Measurements from ENCODE around the gene EPHA1.

Gene EPHA1

GRCh38 chr7:143384148-143384547 is 24.5 kb downstream of the EPHA1 start:
- TF ChIP-seq RAD21 (IDR thresholded peaks at IDR 0.05; ENCODE audit: low read depth), result no peak

- TF ChIP-seq RAD21 (IDR thresholded peaks at IDR 0.05; ENCODE audit: low read depth) (no peak), TCF12 (IDR thresholded peaks at IDR 0.05; ENCODE audit: low read depth) (no peak), MAX (IDR thresholded peaks at IDR 0.05) (no peak), USF1 (IDR thresholded peaks at IDR 0.05) (no peak), YY1 (IDR thresholded peaks at IDR 0.05; ENCODE audit: low read depth) (no peak), EGR1 (IDR thresholded peaks at IDR 0.05) (no peak), TEAD4 (IDR thresholded peaks at IDR 0.05) (no peak), FOXM1 (IDR thresholded peaks at IDR 0.05; ENCODE audit: borderline replicate concordance, low read depth) (no peak), TAF1 (IDR thresholded peaks at IDR 0.05; ENCODE audit: low read depth) (no peak), EP300 (IDR thresholded peaks at IDR 0.05; ENCODE audit: borderline replicate concordance) (no peak), NFIC (IDR thresholded peaks at IDR 0.05) (no peak), ZBTB7A (IDR thresholded peaks at IDR 0.05; ENCODE audit: low read depth) (no peak), REST (IDR thresholded peaks at IDR 0.05; ENCODE audit: low read depth) (no peak), CEBPB (IDR thresholded peaks at IDR 0.05) (no peak), CREB1 (IDR thresholded peaks at IDR 0.05; ENCODE audit: low read depth) (no peak)
These were observed 25.1 kb downstream of the EPHA1 start for GRCh38 chr7:143383642-143383957.

- TF ChIP-seq NFIC (IDR thresholded peaks at IDR 0.05) (no peak), FOXM1 (IDR thresholded peaks at IDR 0.05; ENCODE audit: borderline replicate concordance, low read depth) (no peak), CREB1 (IDR thresholded peaks at IDR 0.05; ENCODE audit: low read depth) (no peak), TEAD4 (IDR thresholded peaks at IDR 0.05) (no peak), YY1 (IDR thresholded peaks at IDR 0.05; ENCODE audit: low read depth) (no peak), CEBPB (IDR thresholded peaks at IDR 0.05) (no peak), REST (IDR thresholded peaks at IDR 0.05; ENCODE audit: low read depth) (no peak), ZBTB7A (IDR thresholded peaks at IDR 0.05; ENCODE audit: low read depth) (no peak), EP300 (IDR thresholded peaks at IDR 0.05; ENCODE audit: borderline replicate concordance) (no peak), EGR1 (IDR thresholded peaks at IDR 0.05) (no peak), TAF1 (IDR thresholded peaks at IDR 0.05; ENCODE audit: low read depth) (no peak), RAD21 (IDR thresholded peaks at IDR 0.05; ENCODE audit: low read depth) (no peak), USF1 (IDR thresholded peaks at IDR 0.05) (no peak)
These were observed 25.6 kb downstream of the EPHA1 start for GRCh38 chr7:143382791-143383641.

- TF ChIP-seq EGR1 (IDR thresholded peaks at IDR 0.05) (no peak), TCF12 (IDR thresholded peaks at IDR 0.05; ENCODE audit: low read depth) (no peak), EP300 (IDR thresholded peaks at IDR 0.05; ENCODE audit: borderline replicate concordance) (no peak), MAX (IDR thresholded peaks at IDR 0.05) (no peak), RAD21 (IDR thresholded peaks at IDR 0.05; ENCODE audit: low read depth) (no peak)
These were observed 26.4 kb downstream of the EPHA1 start for GRCh38 chr7:143382126-143382790.

GRCh38 chr7:143381427-143382125 is 27.1 kb downstream of the EPHA1 start:
- TF ChIP-seq ZBTB7A (IDR thresholded peaks at IDR 0.05; ENCODE audit: low read depth), result 0 out of 2 replicates have a peak, but pooled peaks have one; percentile 16
- TF ChIP-seq TEAD4 (IDR thresholded peaks at IDR 0.05), result 0 out of 2 replicates have a peak, but pooled peaks have one; percentile 4
- TF ChIP-seq NFIC (IDR thresholded peaks at IDR 0.05), result peak; percentile 91
- TF ChIP-seq TCF12 (IDR thresholded peaks at IDR 0.05; ENCODE audit: low read depth), result 0 out of 2 replicates have a peak, but pooled peaks have one; percentile 16
- TF ChIP-seq YY1 (IDR thresholded peaks at IDR 0.05; ENCODE audit: low read depth), result no peak
- 0 out of 2 replicates have a peak, but pooled peaks have one; percentile 18 for TF ChIP-seq USF1 (IDR thresholded peaks at IDR 0.05)
- no peak for TF ChIP-seq CREB1 (IDR thresholded peaks at IDR 0.05; ENCODE audit: low read depth)
- TF ChIP-seq MAX (IDR thresholded peaks at IDR 0.05), result peak; percentile 39; the same call in 1 of the 2 replicates

Data from Ishikawa (cell line).